Lung (tissue), 12 donors: ENCODE measurements around the gene PMF1. TPM values are rescaled to one million over a fixed set of nuclear protein-coding genes. Genes with fewer than 3 reads are reported as not detected.

Experiments used
- ATAC-seq: fragments of 200-7000 bp; cut with Tn5 transposase; one replicate; pipeline ENCODE4 v1.9.1; 2020; ENCODE audit warnings: moderate number of reproducible peaks; ENCODE audit not compliant: insufficient read depth, low FRiP score
- DNase-seq, 3 donors: peaks; one replicate each; pipeline ENCODE4 v3.0.0-alpha.2; 2013 to 2017
- H3K27ac ChIP-seq, 2 donors: one replicate each; pipeline ENCODE4 v1.5.1; 2013; ENCODE audit warnings: mild to moderate bottlenecking in 2 of 2, moderate library complexity in 2 of 2, control low read depth in 1 of 2, inconsistent platforms in 1 of 2, low read depth in 1 of 2, low read length in 1 of 2
- H3K27me3 ChIP-seq, 3 donors: one replicate each; pipeline ENCODE4 v1.5.1; 2013; ENCODE audit warnings: low read length in 2 of 3; ENCODE audit not compliant: control insufficient read depth in 3 of 3, insufficient read depth in 3 of 3
- H3K36me3 ChIP-seq, 4 donors: one replicate each; pipeline ENCODE4 v1.5.1; 2013; ENCODE audit warnings: low read length in 4 of 4, mild to moderate bottlenecking in 1 of 4, moderate library complexity in 1 of 4; ENCODE audit not compliant: control insufficient read depth in 4 of 4, insufficient read depth in 4 of 4
- H3K4me1 ChIP-seq, 5 donors: one replicate each; pipeline ENCODE4 v1.5.1; 2013; ENCODE audit warnings: low read length in 5 of 5, mild to moderate bottlenecking in 2 of 5, moderate library complexity in 1 of 5; ENCODE audit not compliant: control insufficient read depth in 5 of 5, insufficient read depth in 5 of 5
- H3K4me3 ChIP-seq: one replicate; pipeline ENCODE4 v1.5.1; 2013; ENCODE audit warnings: mild to moderate bottlenecking, control low read depth, moderate library complexity
- H3K9ac ChIP-seq, 2 donors: one replicate each; pipeline ENCODE4 v1.5.1; 2013; ENCODE audit warnings: low read length in 2 of 2, control low read depth in 1 of 2; ENCODE audit not compliant: insufficient read depth in 1 of 2
- H3K9me3 ChIP-seq, 4 donors: one replicate each; pipeline ENCODE4 v1.5.1; 2013; ENCODE audit warnings: low read length in 3 of 4, mild to moderate bottlenecking in 1 of 4, moderate library complexity in 1 of 4; ENCODE audit not compliant: control insufficient read depth in 4 of 4, insufficient read depth in 3 of 4
- CTCF ChIP-seq: IDR thresholded peaks from 2 replicates; pipeline ENCODE4 v1.5.1; 2012; ENCODE audit warnings: mild to moderate bottlenecking; ENCODE audit errors: control extremely low read depth, extremely low read depth
- WGBS, 2 donors: extraction: QIAGEN DNeasy Blood & Tissue Kit; methylation state at CpG; one replicate each; pipeline ENCODE4 v1.1.7; 2013; 5-methylcytosine and 5-hydroxymethylcytosine counted together
- polyA plus RNA-seq, 2 donors: library from polyadenylated mRNA; stranded (reverse); fragments of 200-250 nt; gene quantifications; one replicate each; pipeline ENCODE4 v1.2.1, GENCODE V29; 2013
- total RNA-seq, 2 donors: library from RNA; depleted of rRNA in 1 of 2; stranded (reverse); fragments of >200 nt in 1 of 2; gene quantifications; one replicate each; pipeline ENCODE4 v1.2.1, GENCODE V29; 2014 to 2021
- donor health status: control.
- donor health status: control.
- donor health status: Bipolar disorder and iron deficiency.
- donor health status: healthy.
- donor health status: DM: yes; HTN: yes; CAD: no.

Gene PMF1
- total and polyA plus RNA-seq, 4 donors = 60.0 to 144 (median 64.7) TPM

GRCh38 chr1:156242738-156243137 lies 29.9 kb downstream of the PMF1 start:
- Histone ChIP-seq H3K4me3 (no peak overlapping the region), H3K9ac (no peak overlapping the region), H3K4me1 (peaks cover 0 to 13% (median 0%) of the 10 kb centered on the region in 5 donors), H3K9me3 (peaks cover 0 to 3% (median 0%) of the 10 kb centered on the region in 4 donors), H3K36me3 (peaks cover 0 to 35% (median 13%) of the 10 kb centered on the region in 4 donors), H3K27me3 (peaks cover 0 to 16% (median 12%) of the 10 kb centered on the region in 3 donors), H3K27ac (no peak overlapping the region)
- no peak for ATAC-seq
- WGBS, 2 donors = 86 to 93% methylated on average over 7 to 10 of the region's 10 CpGs
- no peak for TF ChIP-seq CTCF
- DNase-seq = no peak

- no peak for ATAC-seq
- peaks cover 0 to 16% (median 12%) of the 10 kb centered on the region in 3 donors for H3K27me3 ChIP-seq
- WGBS, 2 donors = 87 to 92% methylated on average over 2 of the region's 2 CpGs
- DNase-seq = no peak
- H3K9ac ChIP-seq = no peak overlapping the region
- H3K9me3 ChIP-seq = peaks cover 0 to 1% (median 0%) of the 10 kb centered on the region in 4 donors
- H3K4me1 ChIP-seq = peaks cover 0 to 13% (median 0%) of the 10 kb centered on the region in 5 donors
- peaks cover 0 to 23% (median 4%) of the 10 kb centered on the region in 4 donors for H3K36me3 ChIP-seq
- no peak overlapping the region for H3K4me3 ChIP-seq
- no peak overlapping the region for H3K27ac ChIP-seq
- TF ChIP-seq CTCF = no peak
Measured at GRCh38 chr1:156244126-156244525, 31.3 kb downstream of the PMF1 start.

- Histone ChIP-seq H3K4me1 (peaks cover 0 to 13% (median 0%) of the 10 kb centered on the region in 5 donors), H3K36me3 (peaks cover 0 to 23% (median 3%) of the 10 kb centered on the region in 4 donors), H3K27ac (no peak overlapping the region), H3K9ac (no peak overlapping the region), H3K27me3 (peaks cover 0 to 16% (median 12%) of the 10 kb centered on the region in 3 donors), H3K4me3 (no peak overlapping the region), H3K9me3 (peaks cover 0 to 1% (median 0%) of the 10 kb centered on the region in 4 donors)
- ATAC-seq (no peak), DNase-seq (no peak)
- 89 to 91% methylated on average over 17 of the region's 17 CpGs for WGBS, 2 donors
- TF ChIP-seq CTCF = no peak
Measured at GRCh38 chr1:156244712-156245111, 31.9 kb downstream of the PMF1 start.
